Caki2 (cell line): ENCODE data around the gene SPAG17. TPM values are rescaled to one million over a fixed set of nuclear protein-coding genes. Genes with fewer than 3 reads are reported as not detected.

ENCODE experiments used
- DNase-seq: peaks from one replicate; pipeline ENCODE4 v3.0.0-alpha.2; 2015; ENCODE audit warnings: low read depth
- in situ Hi-C: cut with HindIII; loops from 2 replicates; pipeline ENCODE4 v1.10.0; 2016; ENCODE audit warnings: low sequenced_read_pairs, low pct_unique_long_range_greater_than_20kb, mixed read lengths
- total RNA-seq: library from RNA; depleted of rRNA; stranded (reverse); fragments of >200 nt; shearing (Covaris generic); gene quantifications from 2 replicates; pipeline ENCODE4 v1.2.3, GENCODE V29; 2014; ENCODE audit warnings: low replicate concordance

Gene SPAG17
- total RNA-seq, 1 experiment from 2014 or later: 0.27 TPM

- no peak for DNase-seq
- in situ Hi-C loops: no loop called here
Measured at GRCh38 chr1:118039170-118039569, 145.9 kb downstream of the SPAG17 start.

- no peak for DNase-seq
- in situ Hi-C loops: no loop called here
Measured at GRCh38 chr1:118032883-118033282, 152.1 kb downstream of the SPAG17 start.

GRCh38 chr1:118028267-118028666 is 156.8 kb downstream of the SPAG17 start:
- in situ Hi-C loops: no loop called here
- no peak for DNase-seq

- in situ Hi-C loops: no loop called here
- DNase-seq: no peak
Measured at GRCh38 chr1:118023199-118023598, 161.8 kb downstream of the SPAG17 start.

- in situ Hi-C loops: no loop called here
- DNase-seq: no peak
Measured at GRCh38 chr1:118021668-118022067, 163.4 kb downstream of the SPAG17 start.

GRCh38 chr1:118018060-118018459 is 167.0 kb downstream of the SPAG17 start:
- DNase-seq: no peak
- in situ Hi-C loops: no loop called here

- in situ Hi-C loops: no loop called here
- no peak for DNase-seq
Measured at GRCh38 chr1:118013938-118014337, 171.1 kb downstream of the SPAG17 start.

- DNase-seq: no peak
- in situ Hi-C loops: no loop called here
Measured at GRCh38 chr1:118013336-118013735, 171.7 kb downstream of the SPAG17 start.

- no peak for DNase-seq
- in situ Hi-C loops: no loop called here
Measured at GRCh38 chr1:118012515-118013124, 172.4 kb downstream of the SPAG17 start.

GRCh38 chr1:118008011-118008410 is 177.0 kb downstream of the SPAG17 start:
- in situ Hi-C loops: no loop called here
- no peak for DNase-seq

GRCh38 chr1:118007391-118007790 is 177.6 kb downstream of the SPAG17 start:
- in situ Hi-C loops: no loop called here
- DNase-seq: no peak

GRCh38 chr1:118004312-118004711 is 180.7 kb downstream of the SPAG17 start:
- in situ Hi-C loops: no loop called here
- DNase-seq: no peak

GRCh38 chr1:117985973-117986372 is 199.1 kb downstream of the SPAG17 start:
- no peak for DNase-seq
- in situ Hi-C loops: no loop called here

- DNase-seq: no peak
- in situ Hi-C loops: no loop called here
Measured at GRCh38 chr1:117985239-117985638, 199.8 kb downstream of the SPAG17 start.

- DNase-seq: no peak
- in situ Hi-C loops: no loop called here
Measured at GRCh38 chr1:117981455-117982192, 203.4 kb downstream of the SPAG17 start.

GRCh38 chr1:117976381-117976780 is 208.6 kb downstream of the SPAG17 start:
- DNase-seq: no peak
- in situ Hi-C loops: no loop called here

- DNase-seq: no peak
- in situ Hi-C loops: no loop called here
Measured at GRCh38 chr1:117971777-117972176, 213.3 kb downstream of the SPAG17 start.

- DNase-seq: no peak
- in situ Hi-C loops: no loop called here
Measured at GRCh38 chr1:117970252-117970651, 214.8 kb downstream of the SPAG17 start.

- DNase-seq: no peak
Measured at GRCh38 chr1:117967881-117968280, 217.1 kb downstream of the SPAG17 start.

GRCh38 chr1:117967477-117967876 is 217.6 kb downstream of the SPAG17 start:
- DNase-seq: no peak
- in situ Hi-C loops: no loop called here

More at GRCh38 chr1:117967881-117968280, 217.1 kb downstream of the SPAG17 start:
- in situ Hi-C loops: no loop called here
